LNCaP clone FGC (cell line): ENCODE data around the gene ENPP1.

ENCODE experiments used
- DNase-seq: peaks from one replicate; pipeline ENCODE4 v3.0.0-alpha.2; 2011; ENCODE audit warnings: low read depth
- H3K4me3 ChIP-seq: 2 replicates; pipeline ENCODE4 v1.5.1; 2011; ENCODE audit warnings: mild to moderate bottlenecking, low read depth, low read length, control low read depth
- TF ChIP-seq, protein P1 (sequence below): IDR thresholded peaks from 2 replicates; pipeline ENCODE4 v1.5.1; 2012; ENCODE audit warnings: mild to moderate bottlenecking; ENCODE audit not compliant: control insufficient read depth, insufficient read depth; ENCODE audit errors: extremely low read depth

Gene ENPP1

DNA sequence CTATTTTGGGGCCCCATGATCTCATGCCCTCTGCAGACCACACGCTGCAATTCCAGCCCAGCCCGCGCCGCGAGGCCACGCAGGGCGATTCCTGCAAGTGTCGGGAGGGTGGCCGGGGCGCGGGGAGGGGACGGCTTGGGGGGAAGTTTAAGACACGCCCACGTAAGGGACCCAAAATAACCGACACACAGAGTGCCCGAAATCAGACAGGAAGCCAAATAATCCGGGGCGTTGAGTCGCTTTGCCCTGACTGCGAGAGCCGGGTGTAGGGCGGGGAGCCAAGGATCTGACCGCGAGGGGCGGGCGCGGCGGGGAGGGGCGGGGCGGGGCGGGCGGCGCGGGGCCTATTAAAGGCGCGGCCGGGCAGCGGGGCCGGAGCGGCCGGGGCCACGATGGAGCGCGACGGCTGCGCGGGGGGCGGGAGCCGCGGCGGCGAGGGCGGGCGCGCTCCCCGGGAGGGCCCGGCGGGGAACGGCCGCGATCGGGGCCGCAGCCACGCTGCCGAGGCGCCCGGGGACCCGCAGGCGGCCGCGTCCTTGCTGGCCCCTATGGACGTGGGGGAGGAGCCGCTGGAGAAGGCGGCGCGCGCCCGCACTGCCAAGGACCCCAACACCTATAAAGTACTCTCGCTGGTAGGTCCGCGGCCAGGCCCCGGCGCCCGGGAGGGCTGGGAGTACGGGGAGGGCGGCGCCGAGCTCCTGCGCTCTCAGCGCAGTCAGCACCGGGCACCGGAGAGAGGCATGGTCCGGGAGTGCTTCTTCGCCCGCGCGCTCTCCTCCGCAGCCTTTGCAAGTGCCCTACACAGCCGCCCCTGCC is at the start of gene ENPP1:
Gene ENPP1 (plus strand): TSS at position 377 of the 816 bp plus-strand sequence. CDS start 16 bp downstream, at position 393.
- DNase-seq = peak; percentile 23
- TF ChIP-seq, protein P1, sequence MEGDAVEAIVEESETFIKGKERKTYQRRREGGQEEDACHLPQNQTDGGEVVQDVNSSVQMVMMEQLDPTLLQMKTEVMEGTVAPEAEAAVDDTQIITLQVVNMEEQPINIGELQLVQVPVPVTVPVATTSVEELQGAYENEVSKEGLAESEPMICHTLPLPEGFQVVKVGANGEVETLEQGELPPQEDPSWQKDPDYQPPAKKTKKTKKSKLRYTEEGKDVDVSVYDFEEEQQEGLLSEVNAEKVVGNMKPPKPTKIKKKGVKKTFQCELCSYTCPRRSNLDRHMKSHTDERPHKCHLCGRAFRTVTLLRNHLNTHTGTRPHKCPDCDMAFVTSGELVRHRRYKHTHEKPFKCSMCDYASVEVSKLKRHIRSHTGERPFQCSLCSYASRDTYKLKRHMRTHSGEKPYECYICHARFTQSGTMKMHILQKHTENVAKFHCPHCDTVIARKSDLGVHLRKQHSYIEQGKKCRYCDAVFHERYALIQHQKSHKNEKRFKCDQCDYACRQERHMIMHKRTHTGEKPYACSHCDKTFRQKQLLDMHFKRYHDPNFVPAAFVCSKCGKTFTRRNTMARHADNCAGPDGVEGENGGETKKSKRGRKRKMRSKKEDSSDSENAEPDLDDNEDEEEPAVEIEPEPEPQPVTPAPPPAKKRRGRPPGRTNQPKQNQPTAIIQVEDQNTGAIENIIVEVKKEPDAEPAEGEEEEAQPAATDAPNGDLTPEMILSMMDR = peak; percentile 61
- peak within 1 kb of the TSS; percentile 62 for H3K4me3 ChIP-seq

DNA sequence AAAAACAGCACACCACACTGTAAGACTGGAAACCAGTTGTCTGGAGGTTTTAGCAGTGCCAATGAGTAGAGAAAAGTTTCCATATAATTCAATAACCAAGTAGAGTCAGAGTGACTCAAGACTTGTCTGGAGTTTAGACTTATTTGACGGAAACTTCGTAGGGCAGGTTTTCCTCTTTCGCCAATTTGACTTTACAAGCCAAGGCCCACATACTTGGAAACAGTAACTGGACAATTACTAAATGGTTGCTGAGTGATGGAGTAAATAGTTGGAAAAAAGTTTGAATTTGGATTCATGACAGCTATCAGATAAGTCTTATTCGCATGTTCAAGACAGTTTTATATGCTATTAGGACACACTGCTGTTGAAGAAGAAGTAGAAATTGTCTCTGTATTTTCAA is 48.9 kb upstream of the ENPP1 start:
- DNase-seq = no peak
- TF ChIP-seq, protein P1 = no peak
- no peak overlapping the region for H3K4me3 ChIP-seq

DNA sequence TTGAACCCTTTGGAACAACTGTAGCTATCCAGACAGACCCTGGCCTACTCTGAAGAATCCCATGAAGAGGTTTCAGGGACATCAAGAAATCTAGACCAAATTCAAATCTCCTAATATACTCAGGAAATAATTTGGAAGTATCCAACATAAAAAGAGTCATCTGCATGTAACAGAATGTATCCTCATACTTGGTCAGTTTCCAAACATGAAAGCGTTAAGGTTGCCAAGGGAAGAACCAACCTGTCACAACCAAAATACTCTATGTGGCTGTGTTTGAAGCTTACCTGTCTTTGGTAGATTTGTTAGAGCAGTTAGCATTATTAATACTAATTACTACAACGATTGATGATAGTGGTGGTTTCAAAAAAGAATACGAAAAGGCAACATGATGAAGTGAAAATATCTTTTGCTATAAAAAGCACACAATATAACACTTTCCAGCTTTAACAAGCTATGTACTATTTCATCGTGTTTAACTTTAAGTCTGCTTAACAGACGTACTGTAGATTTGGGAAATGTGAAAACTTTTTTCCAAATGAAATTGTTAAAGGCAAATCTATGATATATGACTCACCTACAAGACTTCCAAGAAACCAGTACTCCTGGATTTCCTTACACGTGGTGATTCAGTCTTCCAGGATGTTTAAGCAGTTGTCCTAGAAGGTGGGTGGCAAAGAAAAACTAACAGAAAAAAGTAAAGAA is 46.6 kb upstream of the ENPP1 start:
- TF ChIP-seq, protein P1 = no peak
- no peak for DNase-seq
- no peak overlapping the region for H3K4me3 ChIP-seq

DNA sequence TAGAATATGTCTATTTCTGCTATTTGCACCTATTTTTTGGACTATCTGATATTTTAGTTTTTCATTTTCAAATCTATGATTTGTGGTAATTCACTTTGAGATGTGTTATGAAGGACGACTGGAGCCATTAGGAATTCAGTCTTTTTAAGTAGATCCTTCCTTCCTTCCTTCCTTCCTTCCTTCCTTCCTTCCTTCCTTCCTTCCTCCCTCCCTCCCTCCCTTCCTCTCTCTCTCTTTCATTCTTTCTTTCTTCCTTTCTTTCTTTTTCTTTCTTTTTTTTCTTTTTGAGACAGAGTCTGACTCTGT is 46.1 kb upstream of the ENPP1 start:
- no peak overlapping the region for H3K4me3 ChIP-seq
- no peak for DNase-seq
- TF ChIP-seq, protein P1 = no peak

DNA sequence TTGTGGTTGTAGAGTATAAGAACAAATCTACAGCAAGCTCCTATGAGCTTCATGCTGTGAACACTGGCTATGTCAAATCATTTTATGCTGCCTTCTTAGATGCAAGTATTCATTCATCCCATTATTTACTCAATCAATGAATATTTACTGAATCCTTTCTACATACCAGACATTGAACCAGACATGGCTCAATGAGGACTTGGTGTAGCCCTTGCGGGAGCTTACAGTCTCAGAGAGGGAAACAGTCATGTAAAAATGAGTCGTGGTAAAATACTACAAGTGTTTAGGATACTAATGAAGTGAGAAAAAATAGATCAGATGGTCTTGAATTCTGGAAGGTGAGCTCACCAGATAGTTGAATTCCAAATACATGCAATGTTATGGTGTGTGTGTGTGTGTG is 44.8 kb upstream of the ENPP1 start:
- H3K4me3 ChIP-seq = no peak overlapping the region
- TF ChIP-seq, protein P1 = no peak
- no peak for DNase-seq

DNA sequence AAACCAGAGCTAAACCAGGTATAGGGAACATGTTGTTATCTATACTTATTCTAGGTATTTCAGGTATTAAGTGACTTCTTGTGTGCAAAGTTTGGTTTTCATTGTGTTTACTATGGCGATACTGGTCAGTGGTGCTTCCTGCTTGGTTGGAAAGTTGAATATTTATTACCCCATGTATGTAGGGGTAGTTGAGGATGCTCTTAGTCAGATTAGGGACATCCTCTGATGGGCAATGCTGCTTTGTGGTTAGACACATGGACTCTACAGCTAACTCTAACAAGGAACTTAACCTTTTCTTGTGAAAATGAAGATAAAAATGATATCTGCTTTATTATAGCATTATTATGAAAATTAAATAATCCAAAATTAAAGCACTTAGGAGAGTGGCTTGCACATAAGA is 44.1 kb upstream of the ENPP1 start:
- no peak overlapping the region for H3K4me3 ChIP-seq
- DNase-seq = no peak
- TF ChIP-seq, protein P1 = no peak

DNA sequence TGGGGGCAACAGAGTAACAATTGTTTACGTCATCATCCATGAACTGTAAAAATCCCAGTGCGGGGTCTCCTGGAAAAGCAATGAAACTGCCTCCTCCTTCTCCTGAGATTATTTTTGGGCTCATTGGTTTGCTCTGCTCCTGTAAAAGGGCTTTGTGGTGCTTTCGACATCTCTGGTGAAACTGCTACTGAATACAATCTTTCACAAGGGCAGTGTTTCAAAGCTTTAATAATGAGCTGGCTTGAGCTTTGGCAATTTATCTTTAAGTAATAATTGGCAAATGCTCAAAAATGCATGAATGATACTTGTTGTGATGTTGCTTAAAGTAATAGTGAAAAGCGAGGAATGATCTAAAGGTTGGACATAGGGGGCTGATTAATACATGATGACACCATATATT is 43.5 kb upstream of the ENPP1 start:
- TF ChIP-seq, protein P1 = no peak
- no peak overlapping the region for H3K4me3 ChIP-seq

More for the DNA sequence above, 43.5 kb upstream of the ENPP1 start:
- no peak for DNase-seq
